GOT3 (cell line): Measurements from ENCODE around the gene PRCD.
"Not testable (repeated sequence)": the region's sequence is repeated elsewhere in the genome, so short reads cannot be mapped to it uniquely, and the experiment has no call there.

Source experiments
- DNase-seq: peaks from one replicate; lab custom pipeline; 2025; ENCODE audit warnings: mixed read lengths; lab: John Stamatoyannopoulos, UW

The PRCD gene

DNA sequence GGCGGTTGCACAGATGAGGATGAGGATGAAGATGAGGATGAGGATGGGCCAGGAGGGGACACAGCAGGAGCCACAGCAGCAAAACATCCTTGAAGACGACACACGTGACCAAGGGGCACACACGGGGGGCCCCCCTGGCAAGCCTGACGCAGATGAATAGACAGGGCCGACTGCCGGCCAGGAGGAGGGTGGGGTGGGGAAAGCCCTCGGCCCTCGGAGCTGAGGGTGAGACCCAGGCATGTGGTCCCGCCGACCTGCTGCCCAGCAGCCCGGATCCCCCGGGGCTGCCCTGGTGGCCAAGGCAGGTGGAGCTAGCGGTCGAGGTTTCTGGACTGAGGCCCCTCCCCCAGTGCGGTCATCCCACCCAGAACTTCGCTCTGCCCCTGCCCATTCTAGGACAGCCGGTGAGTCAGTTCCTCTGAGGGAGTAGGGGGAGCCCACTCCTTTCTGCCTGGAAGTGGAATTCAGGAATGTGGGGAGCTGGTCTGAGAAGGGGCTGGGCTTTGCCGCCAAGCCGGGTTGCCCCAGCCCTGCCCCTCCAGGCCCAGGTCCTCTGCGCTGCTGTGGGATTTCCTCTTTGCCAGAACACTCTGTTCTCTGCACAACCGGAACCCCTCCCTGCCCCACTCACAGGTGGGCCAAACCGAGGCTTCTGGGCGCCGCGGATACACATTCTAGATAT, 12.3 kb upstream of the PRCD start:
- no peak for DNase-seq

GRCh38 chr17:76528156-76528527, 11.7 kb upstream of the PRCD start:
- no peak for DNase-seq

DNA sequence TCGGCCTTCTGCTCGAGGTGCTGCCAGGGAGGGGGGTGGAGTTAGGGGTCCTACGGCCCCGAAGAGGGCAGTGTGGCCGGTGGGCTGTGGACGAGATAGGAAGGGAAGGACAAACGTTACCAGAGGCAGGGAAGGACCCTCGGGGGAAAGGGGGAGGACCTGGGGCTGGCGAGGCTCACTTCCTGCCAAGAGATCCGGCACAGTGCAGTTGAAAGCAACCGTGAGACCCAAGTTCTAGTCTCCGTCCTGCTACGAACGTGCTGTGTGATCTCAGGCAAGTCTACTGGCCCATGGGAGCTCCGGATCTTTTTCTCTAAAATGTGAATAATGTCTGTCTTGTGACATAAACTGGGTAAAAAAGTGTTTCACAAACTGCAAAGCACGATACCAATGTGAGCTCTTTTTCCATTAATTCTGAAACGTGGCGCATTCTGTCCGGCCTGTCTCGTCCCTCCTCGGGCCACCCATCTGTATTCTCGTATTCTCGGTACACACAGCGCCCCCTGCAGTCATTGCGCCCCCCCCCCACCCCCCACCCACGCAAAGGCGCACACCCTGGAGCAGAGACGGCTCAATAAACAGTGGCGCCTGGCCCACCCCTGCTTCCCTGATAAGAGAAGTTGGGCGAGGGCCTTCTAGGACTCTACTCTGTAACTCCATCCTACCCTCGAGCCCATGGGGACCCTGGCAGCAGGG, 11.2 kb upstream of the PRCD start:
- DNase-seq: no peak

DNA sequence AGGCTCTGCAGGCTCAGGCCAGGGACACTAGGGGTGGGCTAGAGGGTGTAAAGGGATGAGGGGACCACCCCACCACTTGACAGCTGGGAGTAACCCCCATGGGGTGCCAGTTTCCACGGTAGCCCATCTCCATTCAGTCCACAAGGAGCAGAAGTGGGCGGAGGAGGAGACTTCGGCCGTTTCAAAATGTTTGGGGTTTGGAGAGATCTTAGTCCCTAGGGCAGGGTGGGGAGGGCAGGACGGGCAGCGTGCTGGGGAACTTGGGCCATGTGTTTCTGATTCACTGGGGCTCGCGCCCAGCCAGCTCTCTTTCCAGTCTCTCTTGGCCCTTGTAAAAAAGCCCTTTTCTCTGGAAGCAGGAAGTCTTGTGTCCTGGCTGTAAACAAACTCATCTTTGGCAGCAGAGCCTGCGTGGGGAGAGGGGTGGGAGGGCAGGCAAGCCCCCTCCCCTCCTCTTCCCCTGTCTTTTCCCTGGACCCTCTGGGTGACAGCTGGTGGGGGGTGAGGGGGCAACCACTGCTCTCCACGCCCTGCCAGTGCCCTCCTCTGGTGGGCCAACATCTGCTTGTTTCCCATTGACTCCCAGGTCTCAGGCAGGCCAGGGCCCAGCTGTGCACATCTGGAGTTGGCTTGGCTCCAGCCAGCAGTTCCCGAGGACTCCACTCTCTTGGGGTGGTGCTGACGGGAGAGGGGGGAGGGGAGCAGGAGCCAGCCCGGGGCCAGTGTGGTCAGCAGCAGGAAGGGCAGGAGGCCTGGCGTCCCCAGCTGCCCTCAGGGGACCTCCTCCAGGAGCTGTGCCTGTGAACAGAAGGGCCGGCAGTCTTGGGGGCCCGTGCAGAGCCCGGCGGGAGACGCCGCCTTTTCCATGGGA, 10.4 kb upstream of the PRCD start:
- no peak for DNase-seq

DNA sequence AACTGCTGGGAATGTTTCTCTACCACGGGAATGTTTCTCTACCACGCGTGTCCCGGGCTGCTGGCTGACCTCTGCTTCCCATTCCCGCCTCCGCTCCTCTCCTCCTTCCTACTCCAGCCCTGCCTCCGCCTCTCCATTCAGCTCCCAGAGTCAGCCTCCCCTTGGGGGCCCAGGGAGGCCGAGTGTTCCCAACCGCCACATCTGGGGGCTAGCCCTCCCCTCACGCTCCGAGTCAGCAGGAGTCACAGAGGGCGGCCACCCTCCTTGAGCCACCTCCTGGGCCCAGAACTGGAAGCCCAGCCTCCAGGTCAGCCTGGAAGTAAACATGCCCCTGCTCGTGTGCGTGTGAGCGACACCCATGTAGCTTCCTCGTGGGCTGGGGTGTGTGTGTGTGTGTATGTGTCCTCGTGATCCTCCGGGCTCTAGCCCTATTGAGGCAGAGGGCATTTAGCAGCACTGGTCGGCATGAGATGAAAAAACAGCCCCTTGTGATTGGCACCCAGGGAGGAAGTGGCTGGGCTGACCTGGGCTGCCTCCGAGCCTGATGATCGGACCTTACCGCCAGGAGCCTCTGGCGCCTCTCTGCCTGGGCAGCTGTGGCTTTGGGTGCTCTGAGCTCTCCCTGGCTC, 9.6 kb upstream of the PRCD start:
- no peak for DNase-seq

DNA sequence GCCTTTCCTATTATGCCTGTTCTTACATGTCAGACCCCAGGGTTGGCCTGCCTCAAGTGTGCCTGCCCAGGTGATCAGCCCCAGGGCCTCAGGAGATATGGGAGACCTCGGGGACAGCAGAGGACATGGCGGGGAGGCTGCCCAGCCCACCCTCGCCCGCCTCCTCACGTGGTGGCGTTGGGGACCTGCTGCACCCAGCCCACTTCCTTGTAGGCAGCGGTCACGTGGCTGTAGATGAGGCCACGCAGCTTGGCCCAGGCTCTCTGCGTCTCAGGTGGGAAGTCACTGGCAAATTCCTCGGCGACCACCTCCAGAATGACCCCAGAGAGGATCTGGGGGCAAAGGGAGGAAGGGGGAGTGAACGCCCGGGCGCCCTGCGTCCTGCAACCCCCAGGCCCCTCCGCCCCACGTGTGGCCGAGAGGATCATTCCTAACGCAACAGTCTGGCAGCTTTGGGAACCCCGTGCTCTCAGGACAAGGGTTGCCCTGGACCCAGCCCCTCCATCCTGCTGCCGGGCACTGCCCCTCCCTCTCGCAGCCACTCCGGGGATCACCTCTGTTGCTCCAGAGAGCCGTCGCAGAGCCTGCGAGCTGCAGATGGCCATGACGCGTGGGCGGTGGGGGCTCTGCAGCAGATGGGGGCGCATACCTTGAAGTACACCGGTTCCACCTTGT, 8.9 kb upstream of the PRCD start:
- no peak for DNase-seq

DNA sequence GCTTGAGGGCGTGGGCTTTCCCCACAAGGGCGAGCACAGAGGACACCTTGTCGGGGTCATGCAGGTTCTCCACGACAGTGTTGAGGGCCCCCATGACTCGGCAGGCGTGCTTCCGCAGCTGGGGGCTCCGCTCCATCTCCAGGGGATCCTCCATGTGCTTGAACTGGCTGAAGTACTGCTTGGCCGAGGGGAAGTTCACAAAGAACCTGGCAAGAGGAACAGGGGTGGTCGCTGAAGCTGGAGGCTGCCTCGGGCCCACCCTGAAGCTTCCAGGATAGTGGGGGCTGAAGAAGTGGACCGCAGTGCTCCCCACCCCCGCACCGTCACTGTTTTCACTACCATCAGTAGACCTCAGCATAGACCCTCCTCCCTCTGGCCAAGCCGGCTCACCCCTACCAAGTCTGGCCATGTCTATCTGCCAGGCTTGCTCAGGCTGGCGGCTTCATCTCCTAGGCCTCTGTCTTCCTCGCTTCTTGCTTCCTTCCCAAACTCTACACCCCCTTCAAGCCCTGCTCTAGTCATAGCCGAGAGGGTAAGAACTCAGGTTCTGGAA, 8.3 kb upstream of the PRCD start:
- no peak for DNase-seq

DNA sequence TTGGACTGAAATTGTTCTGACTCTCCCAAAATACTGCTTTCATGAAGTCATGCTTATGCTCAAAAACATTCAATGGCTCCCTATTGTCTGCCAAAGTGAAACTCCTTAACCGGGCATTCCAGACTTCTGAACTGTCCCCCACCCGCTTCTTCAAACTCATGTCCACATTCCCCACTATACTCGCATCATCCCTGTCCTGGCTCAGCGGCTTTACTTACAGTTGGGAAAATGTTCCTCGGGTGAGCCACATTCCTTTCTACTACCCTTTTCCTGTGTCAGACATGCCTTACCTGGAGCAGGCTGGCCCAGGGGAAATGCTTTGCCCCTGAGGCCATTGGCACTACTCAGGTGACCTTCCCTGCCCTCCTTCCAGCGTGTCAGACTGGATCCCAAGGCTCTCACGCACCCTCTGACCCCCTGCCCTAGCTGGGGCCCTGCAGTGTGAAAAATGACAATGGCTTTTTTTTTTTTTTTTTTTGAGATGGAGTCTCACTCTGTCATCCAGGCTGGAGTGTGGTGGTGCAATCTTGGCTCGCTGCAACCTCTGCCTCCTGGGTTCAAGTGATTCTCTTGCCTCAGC, 7.7 kb upstream of the PRCD start:
- DNase-seq: no peak

GRCh38 chr17:76533640-76534359, 6.0 kb upstream of the PRCD start:
- not testable (repeated sequence) for DNase-seq

DNA sequence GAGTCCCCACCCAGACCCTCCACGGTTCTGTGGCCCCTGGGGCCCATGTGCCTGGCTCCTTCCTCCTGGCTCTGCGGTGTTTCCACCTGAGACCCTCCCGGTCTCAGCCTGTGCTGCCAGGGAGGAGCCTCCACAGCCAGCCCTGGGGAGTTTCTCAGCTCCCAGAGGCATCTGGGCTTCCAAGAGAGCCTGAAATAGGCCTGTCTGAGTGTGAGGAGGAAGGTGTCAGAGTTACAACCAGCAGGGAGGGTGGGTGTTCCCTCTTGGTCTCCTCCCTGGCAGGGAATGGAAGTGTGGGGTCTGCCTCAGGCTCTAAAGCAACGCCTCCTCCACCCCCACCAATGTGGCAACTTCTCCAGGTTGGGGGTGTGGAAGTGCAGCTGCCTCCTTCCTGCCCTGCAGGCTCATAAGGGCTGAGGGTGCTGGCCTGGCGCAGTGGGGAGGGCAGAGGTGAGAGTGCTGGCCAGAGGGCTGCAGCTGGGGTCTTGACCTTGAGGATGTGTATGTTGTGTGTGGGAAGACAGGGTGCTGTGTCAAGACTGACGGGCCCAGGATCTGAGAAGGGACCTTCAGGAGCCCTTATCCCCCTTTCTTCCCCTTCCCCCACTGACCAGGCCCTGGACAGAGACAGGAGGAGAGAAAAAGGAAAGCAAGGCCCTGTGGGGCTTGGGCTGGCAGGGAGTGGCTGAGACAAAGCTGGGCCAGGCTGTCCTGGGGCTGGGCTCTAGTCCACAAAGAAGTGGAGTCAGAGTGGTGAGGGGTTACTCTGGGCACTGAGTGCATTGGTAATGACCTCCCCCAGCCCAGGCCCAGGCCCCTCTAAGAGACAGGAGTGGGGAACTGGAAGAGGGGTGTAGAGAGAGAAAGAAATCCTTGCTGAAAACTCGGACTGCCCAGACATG, 4.8 kb upstream of the PRCD start:
- no peak for DNase-seq

- DNase-seq: no peak
Measured at GRCh38 chr17:76535788-76536510, 3.9 kb upstream of the PRCD start.

DNA sequence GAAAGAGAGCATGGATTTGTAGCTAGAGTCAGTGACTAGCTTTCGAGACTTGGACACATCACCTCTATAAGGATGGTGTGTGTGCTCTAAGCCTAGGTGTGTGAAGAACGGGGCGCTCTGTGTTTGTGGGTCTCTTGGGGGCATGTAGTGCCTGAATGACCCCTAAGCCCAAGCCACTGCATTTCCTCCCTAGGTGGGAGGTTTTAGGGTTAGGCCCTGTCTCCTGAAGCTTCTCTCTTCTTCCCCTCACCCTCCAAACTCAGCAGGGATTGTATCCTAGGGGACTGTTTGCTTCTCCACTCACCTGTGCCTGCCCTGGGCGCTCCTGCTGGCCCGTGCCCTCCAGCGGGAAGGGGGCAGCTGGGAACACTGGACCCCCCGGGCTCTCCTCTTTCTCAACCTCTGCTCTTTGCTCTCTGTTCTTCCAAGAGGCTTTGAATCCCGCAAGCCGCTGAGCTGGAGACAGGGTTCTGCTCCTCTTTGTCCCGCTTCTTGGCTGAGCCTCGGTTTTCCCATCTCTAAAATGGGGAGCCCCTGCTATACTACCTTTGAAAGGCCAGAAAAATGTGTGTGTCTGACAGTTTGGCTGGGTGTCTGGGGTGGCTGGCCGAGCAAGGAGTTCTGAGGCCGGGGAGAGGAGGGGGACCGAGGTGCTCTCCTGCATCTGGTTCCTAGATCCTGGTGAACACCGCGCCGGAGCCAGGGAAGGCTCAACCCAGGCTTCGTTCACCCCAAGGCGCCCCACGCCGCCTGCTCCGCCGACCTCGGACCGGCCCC, 3.1 kb upstream of the PRCD start:
- no peak for DNase-seq

- no peak for DNase-seq
Measured at GRCh38 chr17:76537288-76537577, 2.6 kb upstream of the PRCD start.

- no peak for DNase-seq
Measured at GRCh38 chr17:76537578-76538280, 2.1 kb upstream of the PRCD start, which contains the start of gene CYGB. Gene CYGB (minus strand): TSS chr17:76537709. CDS start chr17:76537542, 167 bp downstream.

DNA sequence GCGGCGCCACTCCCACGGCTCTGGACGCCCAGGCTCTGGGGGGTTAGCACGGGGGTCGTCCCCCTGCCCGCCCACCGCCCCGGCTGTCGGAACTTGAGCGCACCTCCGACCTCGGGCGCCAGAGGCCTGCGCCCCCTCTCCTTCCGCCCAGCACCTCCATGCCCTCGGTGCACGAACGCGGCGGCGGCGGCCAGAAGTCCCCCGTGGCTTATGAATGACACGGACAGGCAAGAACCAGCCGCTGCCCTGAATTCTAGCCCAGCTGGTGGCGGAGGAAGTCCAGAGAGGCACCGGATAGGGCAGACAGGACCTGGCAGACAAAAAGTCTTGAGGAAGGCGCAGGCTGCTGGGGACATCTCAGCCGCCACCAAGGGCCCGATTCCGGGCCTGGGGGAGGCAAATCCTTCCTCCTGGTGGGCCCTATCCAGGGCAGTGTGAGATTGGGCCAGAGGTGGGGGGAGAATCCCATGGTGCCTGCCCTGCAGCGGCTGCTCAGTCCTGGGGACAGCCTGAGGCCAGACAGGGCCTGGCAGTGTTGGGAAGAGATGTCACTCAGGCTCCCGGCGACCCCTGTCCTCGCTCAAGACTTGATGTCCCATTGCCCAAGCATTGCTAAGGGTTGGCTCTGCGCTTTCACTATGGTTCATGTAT, 1.4 kb upstream of the PRCD start:
- DNase-seq: no peak

GRCh38 chr17:76538941-76539570, 788 bp upstream of the PRCD start:
- DNase-seq: no peak
